B cell (primary cell): ENCODE results near the gene ZNF793. TPM values are rescaled to one million over a fixed set of nuclear protein-coding genes. Genes with fewer than 3 reads are reported as not detected.

Experiments
- ATAC-seq: fragments of 200-7000 bp; cut with Tn5 transposase; one replicate; pipeline ENCODE4 v1.10.0; 2021; ENCODE audit warnings: low read depth, mild to moderate bottlenecking, moderate number of reproducible peaks, moderate library complexity
- CTCF ChIA-PET: fragments of 350-600 bp; sonication (Branson Sonifier 250); formaldehyde crosslinking; loops from one replicate; lab custom pipeline; 2021; ENCODE audit warnings: antibody characterized with exemption, inconsistent platforms; lab: Charles Lee
- POLR2A ChIA-PET: fragments of 350-600 bp; sonication (Branson Sonifier 250); formaldehyde crosslinking; loops from one replicate; lab custom pipeline; 2021; ENCODE audit warnings: antibody characterized with exemption; lab: Charles Lee
- DNase-seq: peaks from one replicate; pipeline ENCODE4 v3.0.0; 2013
- H2AFZ ChIP-seq: 2 replicates; pipeline ENCODE4 v1.6.1; 2012; ENCODE audit warnings: mild to moderate bottlenecking, low read depth, low read length; ENCODE audit not compliant: insufficient read depth, poor library complexity, severe bottlenecking
- H3K27ac ChIP-seq, 2 donors: 1 replicate in 1 of 2; 2 replicates in 1 of 2; pipeline ENCODE4 v1.5.1; 2012 to 2013; ENCODE audit warnings: low read length in 2 of 2, mild to moderate bottlenecking in 2 of 2, moderate library complexity in 1 of 2
- H3K27me3 ChIP-seq, 4 experiments: fragments of 200-600 bp in 1 of 4; sonication (generic) in 1 of 4; replicated peaks in 1 of 4; 1 replicate in 2 of 4; 2 replicates in 2 of 4; pipeline versions ENCODE4 v1.6.1 to v1.7.0; 2013 to 2016; ENCODE audit warnings: low read length in 3 of 4, mild to moderate bottlenecking in 2 of 4, mixed read lengths in 1 of 4, moderate library complexity in 1 of 4; ENCODE audit not compliant: insufficient read depth in 4 of 4, control insufficient read depth in 3 of 4; ENCODE audit errors: control extremely low read depth in 1 of 4
- H3K36me3 ChIP-seq, 2 experiments: replicated peaks in 1 of 2; 1 replicate in 1 of 2; 2 replicates in 1 of 2; pipeline versions ENCODE4 v1.6.1 to v1.7.1; 2013; ENCODE audit warnings: low read length in 1 of 2; ENCODE audit not compliant: insufficient read depth in 2 of 2, control insufficient read depth in 1 of 2; ENCODE audit errors: control extremely low read depth in 1 of 2, extremely low read depth in 1 of 2
- H3K4me1 ChIP-seq, 2 donors: fragments of 200-600 bp in 1 of 2; sonication (generic) in 1 of 2; 1 replicate in 1 of 2; 2 replicates in 1 of 2; pipeline versions ENCODE4 v1.5.1 to v1.6.1; 2013 to 2017; ENCODE audit warnings: low read length in 2 of 2; ENCODE audit not compliant: control insufficient read depth in 2 of 2, insufficient read depth in 2 of 2
- H3K4me2 ChIP-seq: replicated peaks from 2 replicates; pipeline ENCODE3; 2012; ENCODE audit warnings: mild to moderate bottlenecking, low read depth, low read length; ENCODE audit not compliant: poor library complexity, severe bottlenecking
- H3K4me3 ChIP-seq, 5 experiments: fragments of 200-600 bp in 1 of 5; sonication (generic) in 1 of 5; 1 replicate in 3 of 5; 2 replicates in 2 of 5; pipeline versions ENCODE4 v1.5.1 to v1.7.0; 2011 to 2016; ENCODE audit warnings: low read length in 4 of 5, mild to moderate bottlenecking in 4 of 5, low read depth in 2 of 5, control low read depth in 1 of 5, moderate library complexity in 1 of 5; ENCODE audit not compliant: insufficient read depth in 1 of 5; ENCODE audit errors: control extremely low read depth in 1 of 5, extremely low read depth in 1 of 5
- H3K79me2 ChIP-seq: fragments of 200-600 bp; sonication (generic); one replicate; pipeline ENCODE4 v1.6.0; 2016; ENCODE audit warnings: low read length; ENCODE audit not compliant: control insufficient read depth, insufficient read depth
- H3K9ac ChIP-seq: fragments of 200-600 bp; sonication (generic); 2 replicates; pipeline ENCODE4 v1.6.1; 2017; ENCODE audit warnings: mild to moderate bottlenecking, low read length, moderate library complexity
- H3K9me3 ChIP-seq, 3 donors: one replicate each; pipeline versions ENCODE4 v1.6.1 to v1.7.1; 2013; ENCODE audit warnings: low read length in 2 of 3; ENCODE audit not compliant: control insufficient read depth in 2 of 3, insufficient read depth in 1 of 3; ENCODE audit errors: control extremely low read depth in 1 of 3
- H4K20me1 ChIP-seq: 2 replicates; pipeline ENCODE4 v1.6.0; 2012; ENCODE audit warnings: mild to moderate bottlenecking, low read length; ENCODE audit not compliant: insufficient read depth, control insufficient read depth, poor library complexity, severe bottlenecking
- H3K27ac Mint-ChIP-seq: one replicate; pipeline ENCODE4 v1.8.0; 2021; ENCODE audit warnings: mixed read lengths
- H3K27me3 Mint-ChIP-seq: one replicate; pipeline ENCODE4 v1.8.0; 2021; ENCODE audit warnings: mixed read lengths
- H3K4me1 Mint-ChIP-seq: one replicate; pipeline ENCODE4 v1.8.0; 2021; ENCODE audit warnings: mixed read lengths
- H3K4me3 Mint-ChIP-seq: one replicate; pipeline ENCODE4 v1.8.0; 2021; ENCODE audit warnings: mixed read lengths
- H3K9me3 Mint-ChIP-seq: one replicate; pipeline ENCODE4 v1.8.0; 2022; ENCODE audit warnings: mixed read lengths; ENCODE audit not compliant: insufficient read depth
- EZH2 ChIP-seq: IDR thresholded peaks from 2 replicates; pipeline ENCODE4 v1.6.1; 2012; ENCODE audit warnings: borderline replicate concordance, low read depth, mild to moderate bottlenecking, moderate library complexity, low read length; ENCODE audit not compliant: insufficient read depth, poor library complexity, severe bottlenecking
- WGBS: methylation state at CpG from one replicate; pipeline ENCODE4 v1.1.5; 2013; ENCODE audit warnings: missing lambda C conversion rate; ENCODE audit not compliant: insufficient coverage; 5-methylcytosine and 5-hydroxymethylcytosine counted together
- intact Hi-C: fragments of 100-400 bp; cut with micrococcal nuclease; formaldehyde crosslinking; loops from one replicate; pipeline ENCODE4 v1.10.0; 2022
- polyA plus RNA-seq: library from polyadenylated mRNA; depleted of rRNA; stranded (reverse); fragments of >200 nt; gene quantifications from 2 replicates; pipeline ENCODE4 v1.2.3, GENCODE V29; 2012
- total RNA-seq, 2 donors: library from RNA; stranded (reverse); fragments of 120-200 nt in 1 of 2; gene quantifications; 1 replicate in 1 of 2; 2 replicates in 1 of 2; pipeline versions ENCODE4 v1.2.3 to v1.2.4, GENCODE V29; 2013 to 2022
- TF ChIP-seq, protein P1 (sequence below): fragments of 200-600 bp; IDR thresholded peaks from one replicate; pipeline ENCODE4 v1.8.0; 2022; ENCODE audit warnings: antibody characterized with exemption, mild to moderate bottlenecking

The ZNF793 gene
- total and polyA plus RNA-seq, 2 donors (not counting 1 experiment from before 2014, with no cell fraction given), result 4.1 to 12.7 TPM

GRCh38 chr19:37470216-37470615, 36.5 kb upstream of the ZNF793 start:
- POLR2A ChIA-PET, result no interaction called here
- Histone ChIP-seq H3K79me2 (peaks cover 48% of the 10 kb centered on the region), H3K9me3 (peaks cover 2 to 27% (median 12%) of the 10 kb centered on the region in 3 donors), H3K27me3 (no peaks in the 10 kb centered on the region), H3K4me1 (peaks cover 14 to 32% of the 10 kb centered on the region in 2 donors), H2AFZ (no peak overlapping the region), H3K4me3 (peak overlapping the region in 1 of 5 experiments; percentile 78), H3K27ac (peak overlapping the region in 1 of 2 donors; percentile 90), H4K20me1 (no peaks in the 10 kb centered on the region), H3K9ac (peak overlapping the region; percentile 89), H3K36me3 (peaks cover 0 to 7% of the 10 kb centered on the region in 2 experiments), H3K4me2 (peak overlapping the region; percentile 76)
- 81% methylated on average over 2 of the region's 4 CpGs for WGBS
- no peak for TF ChIP-seq EZH2
- TF ChIP-seq, protein P1, sequence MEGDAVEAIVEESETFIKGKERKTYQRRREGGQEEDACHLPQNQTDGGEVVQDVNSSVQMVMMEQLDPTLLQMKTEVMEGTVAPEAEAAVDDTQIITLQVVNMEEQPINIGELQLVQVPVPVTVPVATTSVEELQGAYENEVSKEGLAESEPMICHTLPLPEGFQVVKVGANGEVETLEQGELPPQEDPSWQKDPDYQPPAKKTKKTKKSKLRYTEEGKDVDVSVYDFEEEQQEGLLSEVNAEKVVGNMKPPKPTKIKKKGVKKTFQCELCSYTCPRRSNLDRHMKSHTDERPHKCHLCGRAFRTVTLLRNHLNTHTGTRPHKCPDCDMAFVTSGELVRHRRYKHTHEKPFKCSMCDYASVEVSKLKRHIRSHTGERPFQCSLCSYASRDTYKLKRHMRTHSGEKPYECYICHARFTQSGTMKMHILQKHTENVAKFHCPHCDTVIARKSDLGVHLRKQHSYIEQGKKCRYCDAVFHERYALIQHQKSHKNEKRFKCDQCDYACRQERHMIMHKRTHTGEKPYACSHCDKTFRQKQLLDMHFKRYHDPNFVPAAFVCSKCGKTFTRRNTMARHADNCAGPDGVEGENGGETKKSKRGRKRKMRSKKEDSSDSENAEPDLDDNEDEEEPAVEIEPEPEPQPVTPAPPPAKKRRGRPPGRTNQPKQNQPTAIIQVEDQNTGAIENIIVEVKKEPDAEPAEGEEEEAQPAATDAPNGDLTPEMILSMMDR, result no peak
- Mint-ChIP-seq H3K4me3 (peak overlapping the region; percentile 99), H3K9me3 (peaks cover 2% of the 10 kb centered on the region), H3K27me3 (no peaks in the 10 kb centered on the region), H3K4me1 (peaks cover 32% of the 10 kb centered on the region), H3K27ac (peak overlapping the region; percentile 98)
- DNase-seq (peak; percentile 3), ATAC-seq (no peak)
- CTCF ChIA-PET, result interaction anchor here (0.8 kb wide), 1 partner anchor 10 kb away, joined by 3 read pairs; no protein-coding TSS in a partner anchor
- intact Hi-C loops, result no loop called here

DNA sequence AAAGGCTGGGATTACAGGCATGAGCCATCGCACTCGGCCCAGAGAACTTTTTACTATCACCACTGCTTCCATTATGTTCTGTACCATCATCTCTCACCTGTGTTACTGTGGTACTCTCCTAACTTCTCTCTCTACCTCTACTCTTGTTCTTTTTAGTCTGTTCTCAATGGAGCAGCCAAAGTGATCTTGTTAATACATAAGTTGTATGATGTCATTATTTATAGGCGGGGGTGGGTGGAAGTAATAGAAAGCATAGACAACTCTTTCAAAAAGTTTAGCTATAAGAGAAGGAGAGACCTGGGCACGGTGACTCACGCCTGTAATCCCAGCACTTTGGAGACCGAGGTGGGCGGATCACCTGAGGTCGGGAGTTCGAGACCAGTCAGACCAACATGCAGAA, 34.6 kb upstream of the ZNF793 start:
- Histone ChIP-seq H3K4me2 (no peak overlapping the region), H3K4me1 (peaks cover 12 to 25% of the 10 kb centered on the region in 2 donors), H2AFZ (no peak overlapping the region), H3K36me3 (peaks cover 2 to 23% of the 10 kb centered on the region in 2 experiments), H3K27ac (no peak overlapping the region), H3K79me2 (peaks cover 46% of the 10 kb centered on the region), H3K4me3 (no peak overlapping the region), H4K20me1 (no peaks in the 10 kb centered on the region), H3K27me3 (no peaks in the 10 kb centered on the region), H3K9me3 (peaks cover 2 to 34% (median 19%) of the 10 kb centered on the region in 3 donors), H3K9ac (no peak overlapping the region)
- CTCF ChIA-PET, result interaction anchor here (0.6 kb wide), 1 partner anchor 623 kb away, joined by 3 read pairs; no protein-coding TSS in a partner anchor
- no peak overlapping the region for H3K4me3 Mint-ChIP-seq
- WGBS, result 94% methylated on average over 3 of the region's 9 CpGs
- H3K27ac Mint-ChIP-seq, result no peak overlapping the region
- intact Hi-C loops, result no loop called here
- DNase-seq (no peak), ATAC-seq (no peak)
- H3K4me1 Mint-ChIP-seq, result peaks cover 25% of the 10 kb centered on the region
- H3K27me3 Mint-ChIP-seq, result no peaks in the 10 kb centered on the region
- POLR2A ChIA-PET, result no interaction called here
- peaks cover 11% of the 10 kb centered on the region for H3K9me3 Mint-ChIP-seq
- TF ChIP-seq, protein P1, result no peak
- TF ChIP-seq EZH2, result no peak
